ENCODE results near the gene ANKLE1.
"Not testable (repeated sequence)": the region's sequence is repeated elsewhere in the genome, so short reads cannot be mapped to it uniquely, and the experiment has no call there.

The ANKLE1 gene

GRCh38 chr19:17285415-17286135 lies 3.9 kb downstream of the ANKLE1 start:
- no peak for DNase-seq

- DNase-seq, result no peak
These were observed 4.6 kb downstream of the ANKLE1 start for GRCh38 chr19:17286263-17286662.

GRCh38 chr19:17286752-17287151 lies 5.1 kb downstream of the ANKLE1 start:
- DNase-seq, result no peak

GRCh38 chr19:17289489-17289888 lies 7.8 kb downstream of the ANKLE1 start:
- no peak for DNase-seq

- DNase-seq, result peak in 1 of 2 experiments; percentile 64
These were observed 10.8 kb downstream of the ANKLE1 start for GRCh38 chr19:17292301-17293074.

GRCh38 chr19:17293605-17294004 lies 11.9 kb downstream of the ANKLE1 start:
- DNase-seq, result no peak

GRCh38 chr19:17294051-17294891 lies 12.6 kb downstream of the ANKLE1 start:
- no peak for DNase-seq

- DNase-seq, result not testable (repeated sequence)
These were observed 13.8 kb downstream of the ANKLE1 start for GRCh38 chr19:17295551-17295950.

- no peak for DNase-seq
These were observed 14.6 kb downstream of the ANKLE1 start for GRCh38 chr19:17296273-17296672.

GRCh38 chr19:17296976-17297375 lies 15.3 kb downstream of the ANKLE1 start:
- DNase-seq, result no peak

- no peak for DNase-seq
These were observed 19.4 kb downstream of the ANKLE1 start for GRCh38 chr19:17300992-17301619.

GRCh38 chr19:17302391-17303166 lies 20.9 kb downstream of the ANKLE1 start:
- no peak for DNase-seq

GRCh38 chr19:17303167-17303939 lies 21.7 kb downstream of the ANKLE1 start, which contains the start of gene ABHD8:
ABHD8 (minus strand) TSS chr19:17303425; CDS start chr19:17301616, 1,809 bp downstream.
- peak; percentile 91 to 98 for DNase-seq

GRCh38 chr19:17303940-17304267 lies 22.2 kb downstream of the ANKLE1 start:
- DNase-seq, result no peak

GRCh38 chr19:17304386-17305215 lies 22.9 kb downstream of the ANKLE1 start:
- DNase-seq, result no peak

- DNase-seq, result no peak
These were observed 23.5 kb downstream of the ANKLE1 start for GRCh38 chr19:17305216-17305516.

- peak; percentile 98 to 100 for DNase-seq
These were observed 24.0 kb downstream of the ANKLE1 start, which contains the start of gene MRPL34 for GRCh38 chr19:17305517-17306284. MRPL34 (plus strand) TSS chr19:17305872; CDS start chr19:17305893, 21 bp downstream.

- DNase-seq, result no peak
These were observed 24.6 kb downstream of the ANKLE1 start for GRCh38 chr19:17306285-17306714.

- no peak for DNase-seq
These were observed 26.2 kb downstream of the ANKLE1 start for GRCh38 chr19:17307876-17308377.

Data from NCI-H446 (cell line).